ENCODE measurements around the gene MTCL1. TPM values are rescaled to one million over a fixed set of nuclear protein-coding genes. Genes with fewer than 3 reads are reported as not detected.

The MTCL1 gene
- total and polyA plus RNA-seq, 9 of the 15 experiments (the other 6 are each of a cell fraction or from before 2014, with no cell fraction given): 0.21 to 7.4 (median 3.7) TPM

- Histone ChIP-seq H3K27me3 (ENCODE audit: control insufficient read depth in 2 of 2, insufficient read depth in 2 of 2, low read length in 2 of 2) (peaks cover 20 to 32% of the 10 kb centered on the region in 2 experiments), H3K27ac (ENCODE audit: extremely low read depth, low read depth, low read length) (no peak overlapping the region), H3K36me3 (ENCODE audit: control insufficient read depth, insufficient read depth, low read length) (no peaks in the 10 kb centered on the region), H3K9me1 (ENCODE audit: control insufficient read depth, insufficient read depth, low read length) (no peaks in the 10 kb centered on the region), H3K79me2 (ENCODE audit: control insufficient read depth, insufficient read depth, low read length) (no peaks in the 10 kb centered on the region), H2AFZ (ENCODE audit: low read depth, low read length) (peak overlapping the region; percentile 42; the same call in 1 of the 2 replicates), H3K9me3 (replicated peaks; ENCODE audit: control insufficient read depth, insufficient read depth, low read depth, low read length) (no peaks in the 10 kb centered on the region; the same call in 1 of the 2 replicates), H3K4me1 (replicated peaks in 1 of 2; ENCODE audit: control insufficient read depth in 2 of 2, insufficient read depth in 2 of 2, low read length in 2 of 2) (peaks cover 0 to 12% of the 10 kb centered on the region in 2 experiments; a peak in 3 of 5 replicates), H3K9ac (ENCODE audit: insufficient read depth in 1 of 2, low read depth in 2 of 2, low read length in 2 of 2) (no peak overlapping the region), H4K20me1 (replicated peaks; ENCODE audit: control insufficient read depth, insufficient read depth, low read length) (no peaks in the 10 kb centered on the region), H3K4me3 (no peak overlapping the region), H3K4me2 (ENCODE audit: insufficient read depth, low read length) (no peak overlapping the region)
- BruUV-seq (replicated peaks): no TSS peak
- FAIRE-seq: no peak
- WGBS (ENCODE audit: insufficient coverage, low coverage, missing lambda C conversion rate): 11% methylated on average over 3 of the region's 3 CpGs
- DNase-seq (ENCODE audit: extremely low read depth in 1 of 4, low spot score in 3 of 4): no peak
- ChIA-PET CTCF (ENCODE audit: low intra/inter-chr PET ratio) (no interaction called here), POLR2A (interaction anchor here (0.7 to 1.4 kb wide), 2 partner anchors 9 to 92 kb away, joined by 3 to 4 read pairs; no protein-coding TSS in a partner anchor)
- in situ Hi-C loops (cut with MboI): no loop called here
- ATAC-seq: no peak; the same call in 2 of the 3 replicates
- intact Hi-C loops (cut with micrococcal nuclease): no loop called here
- TF ChIP-seq CBFA2T3 (IDR thresholded peaks at IDR 0.05): peak; percentile 14; the same call in 1 of the 2 replicates
- TF ChIP-seq RCOR1 (IDR thresholded peaks at IDR 0.05; ENCODE audit: borderline replicate concordance in 1 of 2, low read depth in 2 of 2, low read length in 2 of 2): no peak
- peak; percentile 60 for TF ChIP-seq MGA (IDR thresholded peaks at IDR 0.05)
- peak; percentile 49; the same call in 1 of the 2 replicates for TF ChIP-seq L3MBTL2 (IDR thresholded peaks at IDR 0.05)
- TF ChIP-seq NFIC (IDR thresholded peaks at IDR 0.05): peak; percentile 21; the same call in 1 of the 2 replicates
- TF ChIP-seq, protein P1, sequence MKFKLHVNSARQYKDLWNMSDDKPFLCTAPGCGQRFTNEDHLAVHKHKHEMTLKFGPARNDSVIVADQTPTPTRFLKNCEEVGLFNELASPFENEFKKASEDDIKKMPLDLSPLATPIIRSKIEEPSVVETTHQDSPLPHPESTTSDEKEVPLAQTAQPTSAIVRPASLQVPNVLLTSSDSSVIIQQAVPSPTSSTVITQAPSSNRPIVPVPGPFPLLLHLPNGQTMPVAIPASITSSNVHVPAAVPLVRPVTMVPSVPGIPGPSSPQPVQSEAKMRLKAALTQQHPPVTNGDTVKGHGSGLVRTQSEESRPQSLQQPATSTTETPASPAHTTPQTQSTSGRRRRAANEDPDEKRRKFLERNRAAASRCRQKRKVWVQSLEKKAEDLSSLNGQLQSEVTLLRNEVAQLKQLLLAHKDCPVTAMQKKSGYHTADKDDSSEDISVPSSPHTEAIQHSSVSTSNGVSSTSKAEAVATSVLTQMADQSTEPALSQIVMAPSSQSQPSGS (CRISPR knock-in tag; IDR thresholded peaks at IDR 0.05): no peak
- 0 out of 2 replicates have a peak, but pooled peaks have one; percentile 28 for TF ChIP-seq MAX (CRISPR knock-in tag; IDR thresholded peaks at IDR 0.05)
Measured at GRCh38 chr18:8839281-8839680, 133.9 kb downstream of the MTCL1 start.

All from K562 (cell line).